ENCODE results near the gene SRMS.

SRMS gene

DNA sequence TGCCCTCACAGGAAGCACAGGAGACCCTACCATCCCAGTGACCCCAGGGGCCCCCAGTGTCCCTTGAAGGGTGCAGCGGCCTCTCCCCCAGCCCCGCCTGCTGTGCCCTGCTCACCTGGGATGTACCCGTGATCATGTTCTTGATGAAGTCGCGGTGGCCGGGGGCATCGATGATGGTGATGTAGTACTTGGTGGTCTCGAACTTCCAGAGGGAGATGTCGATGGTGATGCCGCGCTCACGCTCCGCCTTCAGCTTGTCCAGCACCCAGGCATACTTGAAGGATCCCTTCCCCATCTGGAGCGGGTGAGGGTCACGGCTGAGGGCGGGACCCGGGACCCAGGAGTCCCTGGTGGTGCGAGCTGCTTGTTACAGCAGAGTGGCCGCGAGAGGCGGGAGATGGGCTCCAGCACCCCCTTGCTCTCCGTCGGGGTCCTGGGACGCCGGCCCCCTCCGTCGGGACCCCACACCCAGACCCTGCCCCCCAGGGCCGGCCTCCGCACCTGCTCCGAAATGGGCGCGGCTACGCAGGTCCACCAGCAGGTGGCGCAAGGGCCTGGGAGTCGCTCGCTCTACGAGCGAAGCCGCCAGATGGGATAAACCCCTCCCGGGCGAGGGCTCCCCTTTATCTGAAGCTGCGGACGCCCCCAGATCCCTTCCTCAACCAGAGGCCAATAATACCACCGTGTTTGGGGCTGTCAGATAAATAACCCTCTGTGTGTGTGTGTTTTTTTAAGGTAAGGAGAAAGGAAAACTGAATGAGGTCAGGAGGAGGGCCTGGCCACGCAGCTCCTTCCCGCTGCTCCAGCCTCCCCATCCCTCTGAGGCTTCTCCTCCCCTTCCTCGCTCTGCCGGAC, 51.6 kb downstream of the SRMS start:
- H3K4me2 ChIP-seq (ENCODE audit: low read length), result peak overlapping the region; percentile 12
- no peaks in the 10 kb centered on the region for H3K9me3 ChIP-seq (ENCODE audit: control insufficient read depth, low read length)
- H3K9ac ChIP-seq, result no peak overlapping the region
- peak; percentile 95 for TF ChIP-seq CTCF (IDR thresholded peaks at IDR 0.05)
- no peak overlapping the region for H3K4me3 ChIP-seq (ENCODE audit: low read depth, low read length)
- H3K27me3 ChIP-seq (ENCODE audit: control insufficient read depth, insufficient read depth, low read length), result no peaks in the 10 kb centered on the region
- H3K36me3 ChIP-seq (ENCODE audit: control insufficient read depth, insufficient read depth, low read length), result no peaks in the 10 kb centered on the region
- peaks cover 3% of the 10 kb centered on the region for H3K4me1 ChIP-seq
- peak overlapping the region; percentile 68 for H2AFZ ChIP-seq
- no peak overlapping the region for H3K27ac ChIP-seq
- H3K79me2 ChIP-seq, result no peaks in the 10 kb centered on the region

- H3K27ac ChIP-seq, result no peak overlapping the region
Observed at GRCh38 chr20:63495167-63495720, 52.3 kb downstream of the SRMS start.

DNA sequence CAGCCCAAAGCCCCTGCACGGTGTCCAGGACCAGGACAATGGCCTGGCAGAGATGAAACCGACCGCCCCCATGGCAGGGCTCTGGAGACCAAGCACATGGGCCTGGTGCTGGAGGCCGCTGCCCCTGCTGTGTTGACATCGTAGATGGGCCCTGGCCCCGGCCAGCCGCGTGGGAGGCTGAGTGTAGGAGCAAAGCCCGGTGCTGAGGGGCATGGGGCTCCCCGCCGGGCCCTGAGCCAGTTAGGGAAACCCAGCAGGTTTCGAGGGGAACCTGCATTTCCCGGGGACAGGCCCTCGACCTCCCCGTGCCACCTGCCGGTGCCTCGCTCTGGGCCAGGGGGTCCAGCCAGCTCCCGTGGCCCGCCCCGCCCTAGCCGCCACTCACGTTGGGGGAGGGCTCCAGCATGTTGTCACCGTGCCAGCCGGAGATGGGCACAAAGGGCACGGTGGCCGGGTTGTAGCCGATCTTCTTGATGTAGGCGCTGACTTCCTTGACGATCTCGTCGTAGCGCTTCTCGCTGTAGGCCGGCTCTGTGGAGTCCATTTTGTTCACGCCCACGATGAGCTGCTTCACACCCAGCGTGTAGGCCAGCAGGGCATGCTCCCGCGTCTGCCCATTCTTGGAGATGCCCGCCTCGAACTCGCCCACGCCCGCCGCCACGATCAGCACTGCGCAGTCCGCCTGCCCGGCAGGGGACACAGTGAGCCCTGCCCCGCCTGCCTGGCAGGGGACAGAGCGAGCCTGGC, 53.0 kb downstream of the SRMS start:
- Histone ChIP-seq H3K9me3 (ENCODE audit: control insufficient read depth, low read length) (no peaks in the 10 kb centered on the region), H3K4me3 (ENCODE audit: low read depth, low read length) (no peak overlapping the region), H3K79me2 (no peaks in the 10 kb centered on the region), H2AFZ (no peak overlapping the region), H3K27me3 (ENCODE audit: control insufficient read depth, insufficient read depth, low read length) (no peaks in the 10 kb centered on the region), H3K4me1 (peaks cover 3% of the 10 kb centered on the region), H3K27ac (no peak overlapping the region), H3K9ac (no peak overlapping the region), H3K36me3 (ENCODE audit: control insufficient read depth, insufficient read depth, low read length) (no peaks in the 10 kb centered on the region), H3K4me2 (ENCODE audit: low read length) (no peak overlapping the region)
- TF ChIP-seq CTCF (IDR thresholded peaks at IDR 0.05), result no peak

More at GRCh38 chr20:63495167-63495720, 52.3 kb downstream of the SRMS start:
- Histone ChIP-seq H3K9ac (no peak overlapping the region), H3K9me3 (ENCODE audit: control insufficient read depth, low read length) (no peaks in the 10 kb centered on the region), H3K4me1 (peaks cover 3% of the 10 kb centered on the region), H3K4me3 (ENCODE audit: low read depth, low read length) (no peak overlapping the region), H3K79me2 (no peaks in the 10 kb centered on the region), H3K36me3 (ENCODE audit: control insufficient read depth, insufficient read depth, low read length) (no peaks in the 10 kb centered on the region), H3K4me2 (ENCODE audit: low read length) (no peak overlapping the region), H3K27me3 (ENCODE audit: control insufficient read depth, insufficient read depth, low read length) (no peaks in the 10 kb centered on the region), H2AFZ (no peak overlapping the region)
- TF ChIP-seq CTCF (IDR thresholded peaks at IDR 0.05), result no peak

GRCh38 chr20:63494084-63494419, 53.5 kb downstream of the SRMS start:
- no peak overlapping the region for H3K9ac ChIP-seq
- no peaks in the 10 kb centered on the region for H3K27me3 ChIP-seq (ENCODE audit: control insufficient read depth, insufficient read depth, low read length)
- peaks cover 3% of the 10 kb centered on the region for H3K4me1 ChIP-seq

More at GRCh38 chr20:63494084-63494419, 53.5 kb downstream of the SRMS start:
- no peaks in the 10 kb centered on the region for H3K9me3 ChIP-seq (ENCODE audit: control insufficient read depth, low read length)
- no peaks in the 10 kb centered on the region for H3K79me2 ChIP-seq
- no peak overlapping the region for H3K27ac ChIP-seq
- H2AFZ ChIP-seq, result no peak overlapping the region
- no peak for TF ChIP-seq CTCF (IDR thresholded peaks at IDR 0.05)
- no peak overlapping the region for H3K4me2 ChIP-seq (ENCODE audit: low read length)
- no peak overlapping the region for H3K4me3 ChIP-seq (ENCODE audit: low read depth, low read length)
- no peaks in the 10 kb centered on the region for H3K36me3 ChIP-seq (ENCODE audit: control insufficient read depth, insufficient read depth, low read length)
